Left ventricle myocardium superior (tissue), 1 donor: ENCODE data around the gene PCDHA1. TPM values are rescaled to one million over a fixed set of nuclear protein-coding genes. Genes with fewer than 3 reads are reported as not detected.

Experiments used
- ATAC-seq: fragments of 200-7000 bp; cut with Tn5 transposase; one replicate; pipeline ENCODE4 v1.9.1; 2020; ENCODE audit warnings: mild to moderate bottlenecking, moderate library complexity
- DNase-seq: peaks from one replicate; pipeline ENCODE4 v3.0.0-alpha.2; 2020
- intact Hi-C: fragments of 100-400 bp; cut with micrococcal nuclease; formaldehyde crosslinking; loops from one replicate; pipeline ENCODE4 v1.11.0; 2022
- total RNA-seq: library from RNA; stranded (reverse); fragmentation: NEBNext Ultra II Directional; extraction: Animal tissue kit (Norgen Biotek cat#: 25700); gene quantifications from one replicate; pipeline ENCODE4 v1.2.1, GENCODE V29; 2021
- donor health status: DM: no; HTN: yes; CAD: no; lungs with severe emphysema.

Gene PCDHA1
- total RNA-seq, 1 donor from 2014 or later: not detected

GRCh38 chr5:140967226-140967893 is 181.4 kb downstream of the PCDHA1 start:
- ATAC-seq: no peak
- intact Hi-C loops: no loop called here
- no peak for DNase-seq

GRCh38 chr5:140969880-140970279 is 183.9 kb downstream of the PCDHA1 start:
- no peak for ATAC-seq
- intact Hi-C loops: no loop called here

GRCh38 chr5:140973550-140973949 is 187.6 kb downstream of the PCDHA1 start:
- no peak for DNase-seq
- ATAC-seq: no peak
- intact Hi-C loops: no loop called here

More at GRCh38 chr5:140969880-140970279, 183.9 kb downstream of the PCDHA1 start:
- DNase-seq: no peak

- peak; percentile 31 for ATAC-seq
- intact Hi-C loops: no loop called here
These were observed 191.1 kb downstream of the PCDHA1 start for GRCh38 chr5:140977003-140977402.

GRCh38 chr5:140978260-140978659 is 192.3 kb downstream of the PCDHA1 start:
- DNase-seq (no peak), ATAC-seq (no peak)
- intact Hi-C loops: no loop called here

More at GRCh38 chr5:140977003-140977402, 191.1 kb downstream of the PCDHA1 start:
- DNase-seq: no peak

GRCh38 chr5:140978983-140979382 is 193.0 kb downstream of the PCDHA1 start:
- no peak for DNase-seq
- ATAC-seq: no peak
- intact Hi-C loops: no loop called here

GRCh38 chr5:140982083-140982716 is 196.3 kb downstream of the PCDHA1 start:
- DNase-seq: no peak

GRCh38 chr5:140986117-140986521 is 200.2 kb downstream of the PCDHA1 start:
- intact Hi-C loops: no loop called here
- ATAC-seq: no peak
- DNase-seq: no peak

More at GRCh38 chr5:140982083-140982716, 196.3 kb downstream of the PCDHA1 start:
- intact Hi-C loops: no loop called here
- ATAC-seq: no peak

GRCh38 chr5:140988100-140988499 is 202.2 kb downstream of the PCDHA1 start:
- ATAC-seq (no peak), DNase-seq (no peak)
- intact Hi-C loops: no loop called here

GRCh38 chr5:140988608-140989007 is 202.7 kb downstream of the PCDHA1 start:
- ATAC-seq (no peak), DNase-seq (no peak)
- intact Hi-C loops: no loop called here

GRCh38 chr5:140989254-140990020 is 203.5 kb downstream of the PCDHA1 start:
- intact Hi-C loops: no loop called here
- DNase-seq (no peak), ATAC-seq (no peak)

- DNase-seq (no peak), ATAC-seq (no peak)
- intact Hi-C loops: no loop called here
These were observed 206.9 kb downstream of the PCDHA1 start for GRCh38 chr5:140992828-140993227.

- no peak for ATAC-seq
- DNase-seq: no peak
- intact Hi-C loops: no loop called here
These were observed 210.1 kb downstream of the PCDHA1 start for GRCh38 chr5:140996060-140996459.

GRCh38 chr5:140998921-140999410 is 213.0 kb downstream of the PCDHA1 start:
- DNase-seq (no peak), ATAC-seq (no peak)
- intact Hi-C loops: no loop called here

- intact Hi-C loops: no loop called here
- no peak for DNase-seq
- ATAC-seq: no peak
These were observed 215.5 kb downstream of the PCDHA1 start for GRCh38 chr5:141001446-141001843.

GRCh38 chr5:141001844-141002604 is 216.1 kb downstream of the PCDHA1 start:
- DNase-seq (no peak), ATAC-seq (no peak)
- intact Hi-C loops: no loop called here

GRCh38 chr5:141002605-141002965 is 216.6 kb downstream of the PCDHA1 start:
- no peak for ATAC-seq
- intact Hi-C loops: no loop called here
- DNase-seq: no peak

GRCh38 chr5:141003031-141003430 is 217.1 kb downstream of the PCDHA1 start:
- no peak for DNase-seq
- ATAC-seq: no peak
- intact Hi-C loops: no loop called here

GRCh38 chr5:141003791-141004611 is 218.1 kb downstream of the PCDHA1 start:
- ATAC-seq: no peak
- intact Hi-C loops: no loop called here
- DNase-seq: no peak
